HG03108 (cell line): ENCODE measurements around the gene ADAM10.

ENCODE experiments used
- ATAC-seq: cut with Tn5 transposase; IDR thresholded peaks from one replicate; pipeline ENCODE4 v1.9.1; 2021; ENCODE audit warnings: moderate library complexity; ENCODE audit not compliant: unreplicated experiment

Gene ADAM10

GRCh38 chr15:58684036-58684710, 65.3 kb downstream of the ADAM10 start:
- ATAC-seq: no peak

GRCh38 chr15:58682234-58682633, 67.3 kb downstream of the ADAM10 start:
- no peak for ATAC-seq

GRCh38 chr15:58678683-58679082, 70.8 kb downstream of the ADAM10 start:
- no peak for ATAC-seq

GRCh38 chr15:58677426-58677825, 72.1 kb downstream of the ADAM10 start:
- ATAC-seq: no peak

- no peak for ATAC-seq
Observed at GRCh38 chr15:58676766-58677165, 72.7 kb downstream of the ADAM10 start.

GRCh38 chr15:58671186-58671585, 78.3 kb downstream of the ADAM10 start:
- no peak for ATAC-seq

- no peak for ATAC-seq
Observed at GRCh38 chr15:58669108-58669507, 80.4 kb downstream of the ADAM10 start.

GRCh38 chr15:58666957-58667356, 82.5 kb downstream of the ADAM10 start:
- ATAC-seq: no peak

GRCh38 chr15:58665672-58666071, 83.8 kb downstream of the ADAM10 start:
- no peak for ATAC-seq

GRCh38 chr15:58650102-58650501, 99.4 kb downstream of the ADAM10 start:
- ATAC-seq: no peak

- ATAC-seq: no peak
Observed at GRCh38 chr15:58649175-58649574, 100.3 kb downstream of the ADAM10 start.

- ATAC-seq: no peak
Observed at GRCh38 chr15:58643996-58644395, 105.5 kb downstream of the ADAM10 start.

- no peak for ATAC-seq
Observed at GRCh38 chr15:58641660-58642059, 107.8 kb downstream of the ADAM10 start.

- ATAC-seq: no peak
Observed at GRCh38 chr15:58639992-58640391, 109.5 kb downstream of the ADAM10 start.

- ATAC-seq: no peak
Observed at GRCh38 chr15:58639002-58639756, 110.3 kb downstream of the ADAM10 start.

GRCh38 chr15:58632789-58633188, 116.7 kb downstream of the ADAM10 start:
- no peak for ATAC-seq

- no peak for ATAC-seq
Observed at GRCh38 chr15:58631319-58631718, 118.2 kb downstream of the ADAM10 start.

GRCh38 chr15:58629625-58630024, 119.9 kb downstream of the ADAM10 start:
- no peak for ATAC-seq

- no peak for ATAC-seq
Observed at GRCh38 chr15:58628206-58628947, 121.1 kb downstream of the ADAM10 start.

GRCh38 chr15:58627701-58628100, 121.8 kb downstream of the ADAM10 start:
- no peak for ATAC-seq

- no peak for ATAC-seq
Observed at GRCh38 chr15:58627046-58627445, 122.5 kb downstream of the ADAM10 start.

- ATAC-seq: no peak
Observed at GRCh38 chr15:58626378-58626777, 123.1 kb downstream of the ADAM10 start.
